ENCODE measurements around the gene SDF4. TPM values are rescaled to one million over a fixed set of nuclear protein-coding genes. Genes with fewer than 3 reads are reported as not detected.

The SDF4 gene
- total and polyA plus RNA-seq, 2 of the 13 experiments (the other 11 are each of a cell fraction or from before 2014, with no cell fraction given): 80.8 to 107 TPM

GRCh38 chr1:1236945-1237873 lies 5.4 kb upstream of the SDF4 start (continued):
- TF ChIP-seq ZFP91 (CRISPR knock-in tag; IDR thresholded peaks at IDR 0.05; ENCODE audit: borderline replicate concordance): 0 out of 2 replicates have a peak, but pooled peaks have one; percentile 13
- TF ChIP-seq IRF2 (CRISPR knock-in tag; IDR thresholded peaks at IDR 0.05): peak; percentile 10; the same call in 1 of the 2 replicates
- TF ChIP-seq KLF15 (CRISPR knock-in tag; IDR thresholded peaks at IDR 0.05; ENCODE audit: borderline replicate concordance): 0 out of 2 replicates have a peak, but pooled peaks have one; percentile 17
- TF ChIP-seq ZNF501 (CRISPR knock-in tag; IDR thresholded peaks at IDR 0.05): no peak
- no peak for TF ChIP-seq NR2F2 (IDR thresholded peaks at IDR 0.05; ENCODE audit: borderline replicate concordance, low read depth)
- 0 out of 2 replicates have a peak, but pooled peaks have one; percentile 15 for TF ChIP-seq ARNT2 (CRISPR knock-in tag; IDR thresholded peaks at IDR 0.05; ENCODE audit: low read depth)
- TF ChIP-seq ZNF564 (CRISPR knock-in tag; IDR thresholded peaks at IDR 0.05): peak; percentile 30; the same call in 1 of the 2 replicates
- 0 out of 2 replicates have a peak, but pooled peaks have one; percentile 21 for TF ChIP-seq ZSCAN29 (CRISPR knock-in tag; conservative IDR thresholded peaks at IDR 0.05)
- 0 out of 2 replicates have a peak, but pooled peaks have one; percentile 11 for TF ChIP-seq POLR2AphosphoS5 (IDR thresholded peaks at IDR 0.05; ENCODE audit: low read depth, low read length)
- TF ChIP-seq RFXAP (CRISPR knock-in tag; IDR thresholded peaks at IDR 0.05; ENCODE audit: borderline replicate concordance): no peak
- TF ChIP-seq MAZ (IDR thresholded peaks at IDR 0.05; ENCODE audit: borderline replicate concordance, low read depth, low read length): no peak
- no peak for TF ChIP-seq MAZ (CRISPR knock-in tag; IDR thresholded peaks at IDR 0.05; ENCODE audit: low read depth)
- TF ChIP-seq, protein P1, sequence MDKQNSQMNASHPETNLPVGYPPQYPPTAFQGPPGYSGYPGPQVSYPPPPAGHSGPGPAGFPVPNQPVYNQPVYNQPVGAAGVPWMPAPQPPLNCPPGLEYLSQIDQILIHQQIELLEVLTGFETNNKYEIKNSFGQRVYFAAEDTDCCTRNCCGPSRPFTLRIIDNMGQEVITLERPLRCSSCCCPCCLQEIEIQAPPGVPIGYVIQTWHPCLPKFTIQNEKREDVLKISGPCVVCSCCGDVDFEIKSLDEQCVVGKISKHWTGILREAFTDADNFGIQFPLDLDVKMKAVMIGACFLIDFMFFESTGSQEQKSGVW (CRISPR knock-in tag; IDR thresholded peaks at IDR 0.05; ENCODE audit: borderline replicate concordance): no peak
- TF ChIP-seq ZNF691 (CRISPR knock-in tag; IDR thresholded peaks at IDR 0.05; ENCODE audit: borderline replicate concordance, low read depth): no peak
- TF ChIP-seq ZNF275 (CRISPR knock-in tag; IDR thresholded peaks at IDR 0.05; ENCODE audit: borderline replicate concordance): 0 out of 2 replicates have a peak, but pooled peaks have one; percentile 9
- TF ChIP-seq, protein P2, sequence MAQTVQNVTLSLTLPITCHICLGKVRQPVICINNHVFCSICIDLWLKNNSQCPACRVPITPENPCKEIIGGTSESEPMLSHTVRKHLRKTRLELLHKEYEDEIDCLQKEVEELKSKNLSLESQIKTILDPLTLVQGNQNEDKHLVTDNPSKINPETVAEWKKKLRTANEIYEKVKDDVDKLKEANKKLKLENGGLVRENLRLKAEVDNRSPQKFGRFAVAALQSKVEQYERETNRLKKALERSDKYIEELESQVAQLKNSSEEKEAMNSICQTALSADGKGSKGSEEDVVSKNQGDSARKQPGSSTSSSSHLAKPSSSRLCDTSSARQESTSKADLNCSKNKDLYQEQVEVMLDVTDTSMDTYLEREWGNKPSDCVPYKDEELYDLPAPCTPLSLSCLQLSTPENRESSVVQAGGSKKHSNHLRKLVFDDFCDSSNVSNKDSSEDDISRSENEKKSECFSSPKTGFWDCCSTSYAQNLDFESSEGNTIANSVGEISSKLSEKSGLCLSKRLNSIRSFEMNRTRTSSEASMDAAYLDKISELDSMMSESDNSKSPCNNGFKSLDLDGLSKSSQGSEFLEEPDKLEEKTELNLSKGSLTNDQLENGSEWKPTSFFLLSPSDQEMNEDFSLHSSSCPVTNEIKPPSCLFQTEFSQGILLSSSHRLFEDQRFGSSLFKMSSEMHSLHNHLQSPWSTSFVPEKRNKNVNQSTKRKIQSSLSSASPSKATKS (CRISPR knock-in tag; IDR thresholded peaks at IDR 0.05): 0 out of 2 replicates have a peak, but pooled peaks have one; percentile 41
- TF ChIP-seq ELF1 (CRISPR knock-in tag; IDR thresholded peaks at IDR 0.05): peak; percentile 22
- TF ChIP-seq MIXL1 (CRISPR knock-in tag; IDR thresholded peaks at IDR 0.05): no peak
- no peak for TF ChIP-seq ZFP36 (IDR thresholded peaks at IDR 0.05; ENCODE audit: borderline replicate concordance, low read depth, low read length, partially characterized antibody)
- TF ChIP-seq ZNF740 (CRISPR knock-in tag; IDR thresholded peaks at IDR 0.05): no peak
